Measurements from ENCODE around the gene CACNA1B.
"Not testable (repeated sequence)": the region's sequence is repeated elsewhere in the genome, so short reads cannot be mapped to it uniquely, and the experiment has no call there.

Gene CACNA1B

GRCh38 chr9:138134581-138134980, 257.0 kb downstream of the CACNA1B start:
- H3K27ac ChIP-seq (ENCODE audit: low read length); H3K36me3 ChIP-seq (ENCODE audit: control insufficient read depth in 2 of 2, insufficient read depth in 2 of 2, low read length in 2 of 2); H3K27me3 ChIP-seq (ENCODE audit: control insufficient read depth in 1 of 2, insufficient read depth in 2 of 2, low read length in 2 of 2); H3K9me3 ChIP-seq (ENCODE audit: control insufficient read depth in 2 of 2, low read length in 2 of 2); H3K9ac ChIP-seq (ENCODE audit: low read length in 2 of 2); H3K4me3 ChIP-seq (ENCODE audit: low read length in 2 of 2); H3K4me1 ChIP-seq (ENCODE audit: control insufficient read depth, insufficient read depth, low read length): not testable (repeated sequence)

DNA sequence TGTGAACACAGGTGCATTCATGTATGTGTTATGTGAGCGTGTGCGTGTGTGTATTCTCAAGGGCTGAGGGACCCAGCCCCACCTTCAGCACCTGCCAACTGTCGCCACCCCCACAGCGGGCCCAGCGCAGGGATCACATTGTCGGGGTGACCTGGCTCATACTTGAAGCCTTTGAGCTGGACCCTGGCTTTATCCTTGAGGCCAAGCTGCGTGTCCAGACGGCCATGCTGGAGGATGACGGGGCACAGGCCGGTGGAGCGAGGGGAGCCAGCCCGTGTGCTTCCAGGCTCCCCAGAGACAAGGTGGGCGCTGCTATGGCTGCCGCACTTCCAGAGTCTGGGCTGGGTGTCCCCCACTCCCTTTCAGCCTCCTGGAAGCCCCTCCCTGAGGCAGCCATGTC, 261.5 kb downstream of the CACNA1B start:
- not testable (repeated sequence) for H3K27me3 ChIP-seq (ENCODE audit: control insufficient read depth in 1 of 2, insufficient read depth in 2 of 2, low read length in 2 of 2); H3K4me1 ChIP-seq (ENCODE audit: control insufficient read depth, insufficient read depth, low read length); H3K4me3 ChIP-seq (ENCODE audit: low read length in 2 of 2)

GRCh38 chr9:138140980-138141379, 263.4 kb downstream of the CACNA1B start:
- not testable (repeated sequence) for H3K4me1 ChIP-seq (ENCODE audit: control insufficient read depth, insufficient read depth, low read length); H3K36me3 ChIP-seq (ENCODE audit: control insufficient read depth in 2 of 2, insufficient read depth in 2 of 2, low read length in 2 of 2); H3K9ac ChIP-seq (ENCODE audit: low read length in 2 of 2); H3K9me3 ChIP-seq (ENCODE audit: control insufficient read depth in 2 of 2, low read length in 2 of 2); H3K4me3 ChIP-seq (ENCODE audit: low read length in 2 of 2); H3K27me3 ChIP-seq (ENCODE audit: control insufficient read depth in 1 of 2, insufficient read depth in 2 of 2, low read length in 2 of 2); H3K27ac ChIP-seq (ENCODE audit: low read length)

More for the DNA sequence above, 261.5 kb downstream of the CACNA1B start:
- not testable (repeated sequence) for H3K27ac ChIP-seq (ENCODE audit: low read length); H3K36me3 ChIP-seq (ENCODE audit: control insufficient read depth in 2 of 2, insufficient read depth in 2 of 2, low read length in 2 of 2); H3K9me3 ChIP-seq (ENCODE audit: control insufficient read depth in 2 of 2, low read length in 2 of 2); H3K9ac ChIP-seq (ENCODE audit: low read length in 2 of 2)

- H3K4me1 ChIP-seq (ENCODE audit: control insufficient read depth, insufficient read depth, low read length); H3K27ac ChIP-seq (ENCODE audit: low read length); H3K27me3 ChIP-seq (ENCODE audit: control insufficient read depth in 1 of 2, insufficient read depth in 2 of 2, low read length in 2 of 2); H3K36me3 ChIP-seq (ENCODE audit: control insufficient read depth in 2 of 2, insufficient read depth in 2 of 2, low read length in 2 of 2); H3K9ac ChIP-seq (ENCODE audit: low read length in 2 of 2); H3K4me3 ChIP-seq (ENCODE audit: low read length in 2 of 2); H3K9me3 ChIP-seq (ENCODE audit: control insufficient read depth in 2 of 2, low read length in 2 of 2): not testable (repeated sequence)
These were observed 265.1 kb downstream of the CACNA1B start for GRCh38 chr9:138142528-138143244.

GRCh38 chr9:138143491-138143890, 265.9 kb downstream of the CACNA1B start:
- not testable (repeated sequence) for H3K9ac ChIP-seq (ENCODE audit: low read length in 2 of 2); H3K4me3 ChIP-seq (ENCODE audit: low read length in 2 of 2); H3K27ac ChIP-seq (ENCODE audit: low read length); H3K27me3 ChIP-seq (ENCODE audit: control insufficient read depth in 1 of 2, insufficient read depth in 2 of 2, low read length in 2 of 2); H3K4me1 ChIP-seq (ENCODE audit: control insufficient read depth, insufficient read depth, low read length); H3K36me3 ChIP-seq (ENCODE audit: control insufficient read depth in 2 of 2, insufficient read depth in 2 of 2, low read length in 2 of 2); H3K9me3 ChIP-seq (ENCODE audit: control insufficient read depth in 2 of 2, low read length in 2 of 2)

DNA sequence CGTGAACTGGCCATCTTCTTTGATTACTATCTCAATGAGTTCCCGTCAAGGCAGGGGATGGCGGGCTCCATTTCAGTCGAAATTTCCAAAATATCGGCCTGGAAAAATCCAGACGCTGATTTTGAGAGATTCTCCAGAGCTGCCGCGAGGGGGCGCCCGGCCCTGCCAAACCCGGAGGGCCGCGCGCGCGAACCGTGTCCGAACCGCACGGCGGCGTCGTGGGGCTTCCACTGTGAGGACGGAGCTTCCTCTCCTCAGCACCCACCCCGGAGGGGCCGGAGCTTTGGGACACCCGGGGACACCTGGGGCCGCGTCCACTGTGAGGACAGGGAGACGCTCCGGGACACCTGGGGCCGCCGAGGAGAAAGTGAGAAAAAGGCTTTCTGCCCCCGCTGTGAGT, 270.0 kb downstream of the CACNA1B start:
- H3K4me1 ChIP-seq (ENCODE audit: control insufficient read depth, insufficient read depth, low read length); H3K9ac ChIP-seq (ENCODE audit: low read length in 2 of 2); H3K4me3 ChIP-seq (ENCODE audit: low read length in 2 of 2); H3K27me3 ChIP-seq (ENCODE audit: control insufficient read depth in 1 of 2, insufficient read depth in 2 of 2, low read length in 2 of 2); H3K36me3 ChIP-seq (ENCODE audit: control insufficient read depth in 2 of 2, insufficient read depth in 2 of 2, low read length in 2 of 2); H3K27ac ChIP-seq (ENCODE audit: low read length); H3K9me3 ChIP-seq (ENCODE audit: control insufficient read depth in 2 of 2, low read length in 2 of 2): not testable (repeated sequence)

DNA sequence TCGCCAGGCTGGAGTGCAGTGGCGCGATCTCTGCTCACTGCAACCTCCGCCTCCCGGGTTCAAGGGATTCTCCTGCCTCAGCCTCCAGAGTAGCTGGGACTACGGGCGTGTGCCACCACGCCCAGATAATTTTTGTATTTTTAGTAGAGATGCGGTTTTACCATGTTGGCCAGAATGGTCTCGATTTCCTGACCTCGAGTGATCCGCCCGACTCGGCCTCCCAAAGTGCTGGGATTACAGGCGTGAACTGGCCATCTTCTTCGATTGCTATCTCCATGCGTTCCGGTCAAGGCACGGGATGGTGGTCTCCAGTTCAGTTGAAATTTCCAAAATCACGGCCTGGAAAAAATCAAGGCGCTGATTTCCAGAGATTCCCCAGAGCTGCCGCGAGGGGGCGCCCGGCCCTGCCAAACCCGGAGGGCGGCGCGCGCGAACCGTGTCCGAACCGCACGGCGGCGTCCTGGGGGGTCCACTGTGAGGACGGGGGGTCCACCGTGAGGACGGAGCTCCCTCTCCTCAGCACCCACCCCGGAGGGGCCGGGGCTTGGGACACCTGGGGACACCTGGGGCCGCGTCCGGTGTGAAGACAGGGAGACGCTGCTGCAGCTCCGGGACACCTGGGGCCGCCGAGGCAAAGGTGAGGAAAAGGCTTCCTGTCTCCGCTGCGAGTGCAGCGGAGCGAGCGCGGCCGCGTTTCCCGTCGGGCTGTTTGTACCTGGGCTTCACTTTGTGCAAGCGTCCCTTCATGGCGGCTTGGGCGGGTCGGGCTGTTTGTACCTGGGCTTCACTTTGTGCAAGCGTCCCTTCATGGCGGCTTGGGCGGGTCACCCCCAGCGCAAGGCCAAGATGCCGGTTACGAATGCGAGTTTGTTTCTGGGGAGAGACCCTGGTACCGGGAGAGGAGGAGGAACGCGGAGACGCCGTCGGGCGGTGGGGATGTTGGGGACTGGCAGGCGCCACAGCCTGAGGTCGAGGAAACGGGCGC, 272.4 kb downstream of the CACNA1B start:
- not testable (repeated sequence) for H3K4me1 ChIP-seq (ENCODE audit: control insufficient read depth, insufficient read depth, low read length); H3K36me3 ChIP-seq (ENCODE audit: control insufficient read depth in 2 of 2, insufficient read depth in 2 of 2, low read length in 2 of 2); H3K9me3 ChIP-seq (ENCODE audit: control insufficient read depth in 2 of 2, low read length in 2 of 2); H3K9ac ChIP-seq (ENCODE audit: low read length in 2 of 2); H3K27me3 ChIP-seq (ENCODE audit: control insufficient read depth in 1 of 2, insufficient read depth in 2 of 2, low read length in 2 of 2); H3K27ac ChIP-seq (ENCODE audit: low read length)
- H3K4me3 ChIP-seq (ENCODE audit: low read length in 2 of 2): peak overlapping the region in 1 of 2 donors; percentile 44

DNA sequence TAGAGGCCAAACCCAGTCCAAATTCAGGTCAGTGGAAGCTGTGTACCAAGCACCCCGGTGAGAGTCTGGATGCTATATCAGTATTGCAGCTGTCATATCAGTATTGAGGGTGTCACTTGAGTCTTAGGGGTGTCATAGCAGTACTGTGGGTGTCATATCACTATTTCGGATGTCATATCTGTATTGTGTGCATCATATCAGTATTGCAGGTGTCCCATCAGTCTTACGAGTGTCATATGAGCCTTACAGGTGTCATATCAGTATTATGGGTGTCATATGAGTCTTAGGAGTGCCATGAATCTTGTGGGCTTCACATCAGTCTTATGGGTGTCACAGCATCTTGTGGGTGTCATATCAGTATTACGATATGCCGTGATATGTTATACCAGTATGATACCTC, 278.2 kb downstream of the CACNA1B start:
- not testable (repeated sequence) for H3K27ac ChIP-seq (ENCODE audit: low read length); H3K36me3 ChIP-seq (ENCODE audit: control insufficient read depth in 2 of 2, insufficient read depth in 2 of 2, low read length in 2 of 2); H3K27me3 ChIP-seq (ENCODE audit: control insufficient read depth in 1 of 2, insufficient read depth in 2 of 2, low read length in 2 of 2); H3K9ac ChIP-seq (ENCODE audit: low read length in 2 of 2); H3K9me3 ChIP-seq (ENCODE audit: control insufficient read depth in 2 of 2, low read length in 2 of 2); H3K4me1 ChIP-seq (ENCODE audit: control insufficient read depth, insufficient read depth, low read length); H3K4me3 ChIP-seq (ENCODE audit: low read length in 2 of 2)

GRCh38 chr9:138166793-138167192, 289.2 kb downstream of the CACNA1B start:
- not testable (repeated sequence) for H3K9ac ChIP-seq (ENCODE audit: low read length in 2 of 2); H3K4me1 ChIP-seq (ENCODE audit: control insufficient read depth, insufficient read depth, low read length); H3K9me3 ChIP-seq (ENCODE audit: control insufficient read depth in 2 of 2, low read length in 2 of 2); H3K27ac ChIP-seq (ENCODE audit: low read length); H3K27me3 ChIP-seq (ENCODE audit: control insufficient read depth in 1 of 2, insufficient read depth in 2 of 2, low read length in 2 of 2); H3K36me3 ChIP-seq (ENCODE audit: control insufficient read depth in 2 of 2, insufficient read depth in 2 of 2, low read length in 2 of 2); H3K4me3 ChIP-seq (ENCODE audit: low read length in 2 of 2)

Measured in stomach smooth muscle (tissue), 2 donors.